GM12878 (cell line): ENCODE measurements around the gene CANT1.

Source experiments
- BCL3 ChIP-seq: IDR thresholded peaks from 2 replicates; pipeline ENCODE4 v1.6.1; 2011; ENCODE audit warnings: borderline replicate concordance, low read depth, mild to moderate bottlenecking, moderate library complexity, low read length; ENCODE audit not compliant: insufficient read depth, poor library complexity, severe bottlenecking
- ETV6 ChIP-seq, 2 experiments: fragments of 450-650 bp in 1 of 2; IDR thresholded peaks in 1 of 2; conservative IDR thresholded peaks in 1 of 2; 2 replicates each; pipeline ENCODE4 v1.6.1; 2014; ENCODE audit warnings: antibody characterized with exemption in 1 of 2, borderline replicate concordance in 1 of 2, low read depth in 1 of 2, mild to moderate bottlenecking in 1 of 2, moderate library complexity in 1 of 2
- PML ChIP-seq: IDR thresholded peaks from 2 replicates; pipeline ENCODE4 v1.6.1; 2012; ENCODE audit warnings: low read length, inconsistent platforms
- POLR2AphosphoS2 ChIP-seq: IDR thresholded peaks from 2 replicates; pipeline ENCODE4 v1.6.1; 2011; ENCODE audit warnings: low read depth, mild to moderate bottlenecking, low read length, improper control_type of control experiment, moderate library complexity
- SUPT20H ChIP-seq: IDR thresholded peaks from 2 replicates; pipeline ENCODE4 v1.6.1; 2011; ENCODE audit warnings: low read depth, mild to moderate bottlenecking, low read length, moderate library complexity, borderline replicate concordance; ENCODE audit not compliant: control insufficient read depth
- ZBTB33 ChIP-seq: fragments of 450-650 bp; IDR thresholded peaks from 2 replicates; pipeline ENCODE4 v1.6.1; 2017; ENCODE audit warnings: mild to moderate bottlenecking

GRCh38 chr17:78957128-78957527 lies 52.4 kb downstream of the CANT1 start:
- no peak for TF ChIP-seq PML
- no peak for TF ChIP-seq ETV6 (conservative IDR thresholded peaks at IDR 0.05 in 1 of 2, IDR thresholded peaks at IDR 0.05 in 1 of 2; ENCODE audit: borderline replicate concordance in 1 of 2, low read depth in 1 of 2)
- no peak for TF ChIP-seq POLR2AphosphoS2
- TF ChIP-seq SUPT20H, result no peak
- TF ChIP-seq BCL3, result no peak
- no peak for TF ChIP-seq ZBTB33
